K562 (cell line): Measurements from ENCODE around the gene PCBP2. TPM values are rescaled to one million over a fixed set of nuclear protein-coding genes. Genes with fewer than 3 reads are reported as not detected.

Experiments used
- DEAF1 ChIP-seq: fragments of 450-650 bp; formaldehyde crosslinking; IDR thresholded peaks from 2 replicates; pipeline ENCODE4 v1.4.0; 2020; ENCODE audit warnings: mild to moderate bottlenecking, moderate library complexity
- ETV5 ChIP-seq: sonication (generic); formaldehyde crosslinking; IDR thresholded peaks from 2 replicates; pipeline ENCODE4 v1.4.0; 2020; ENCODE audit warnings: low read depth, mild to moderate bottlenecking, missing genetic modification reagents
- GABPB1 ChIP-seq: sonication (generic); formaldehyde crosslinking; IDR thresholded peaks from 2 replicates; pipeline ENCODE4 v1.8.0; 2022; ENCODE audit warnings: mild to moderate bottlenecking, missing genetic modification reagents
- ILF3 ChIP-seq: fragments of 450-650 bp; IDR thresholded peaks from 2 replicates; pipeline ENCODE4 v1.6.1; 2018; ENCODE audit warnings: antibody characterized with exemption, mild to moderate bottlenecking, moderate library complexity, borderline replicate concordance
- KLF1 ChIP-seq: fragments of 450-650 bp; IDR thresholded peaks from 2 replicates; pipeline ENCODE4 v1.6.1; 2016; ENCODE audit warnings: missing genetic modification characterization, missing compliant biosample characterization
- KLF16 ChIP-seq: IDR thresholded peaks from 2 replicates; pipeline ENCODE4 v1.6.1; 2016; ENCODE audit warnings: antibody characterized with exemption
- MCM5 ChIP-seq: fragments of 450-650 bp; IDR thresholded peaks from 2 replicates; pipeline ENCODE4 v1.6.1; 2016; ENCODE audit warnings: low read depth
- MLLT1 ChIP-seq, 2 experiments: fragments of 450-650 bp; IDR thresholded peaks; 2 replicates each; pipeline ENCODE4 v1.6.1; 2016
- NEUROD1 ChIP-seq: fragments of 150-350 bp; IDR thresholded peaks from 2 replicates; pipeline ENCODE4 v1.6.1; 2014; ENCODE audit warnings: borderline replicate concordance, low read length, low read depth; ENCODE audit not compliant: partially characterized antibody
- SNIP1 ChIP-seq: fragments of 450-650 bp; IDR thresholded peaks from 2 replicates; pipeline ENCODE4 v1.7.1; 2017; ENCODE audit warnings: low read depth, mild to moderate bottlenecking
- TARDBP ChIP-seq: fragments of 450-650 bp; IDR thresholded peaks from 2 replicates; pipeline ENCODE4 v1.6.1; 2016
- TFAP4 ChIP-seq: sonication (generic); formaldehyde crosslinking; IDR thresholded peaks from 2 replicates; pipeline ENCODE4 v1.8.0; 2022; ENCODE audit warnings: missing genetic modification reagents, mild to moderate bottlenecking, moderate library complexity, borderline replicate concordance
- XRCC3 ChIP-seq: fragments of 450-650 bp; IDR thresholded peaks from 2 replicates; pipeline ENCODE4 v1.6.1; 2017; ENCODE audit warnings: mild to moderate bottlenecking, moderate library complexity
- ZBTB33 ChIP-seq: sonication (generic); formaldehyde crosslinking; IDR thresholded peaks from 2 replicates; pipeline ENCODE4 v1.8.1; 2023; ENCODE audit warnings: mild to moderate bottlenecking, missing genetic modification reagents
- ZBTB34 ChIP-seq: fragments of 250-450 bp; sonication (Bioruptor Pico); IDR thresholded peaks from 2 replicates; pipeline ENCODE4 v1.8.0; 2021; ENCODE audit warnings: mild to moderate bottlenecking, moderate library complexity
- ZMIZ1 ChIP-seq, 2 experiments: fragments of 150-350 bp in 1 of 2; IDR thresholded peaks; 2 replicates each; pipeline ENCODE4 v1.6.1; 2012 to 2016; ENCODE audit warnings: low read depth in 2 of 2, low read length in 2 of 2, mild to moderate bottlenecking in 1 of 2, moderate library complexity in 1 of 2
- ZNF3 ChIP-seq: fragments of 250-450 bp; sonication (Bioruptor Pico); IDR thresholded peaks from 2 replicates; pipeline ENCODE4 v1.5.0; 2021; ENCODE audit warnings: mild to moderate bottlenecking, moderate library complexity
- ZNF76 ChIP-seq: fragments of 250-450 bp; sonication (Bioruptor Pico); IDR thresholded peaks from 2 replicates; pipeline ENCODE4 v1.4.0; 2020; ENCODE audit warnings: mild to moderate bottlenecking, moderate library complexity, borderline replicate concordance
- polyA plus RNA-seq, 8 experiments: library from polyadenylated mRNA; depleted of rRNA in 4 of 8; stranded (reverse) in 5 of 8; unstranded in 3 of 8; fragments of >200 nt; fragmentation: Nextera tagmentation in 2 of 8; fragmentation: Illumina TruSeq in 1 of 8; extraction: Ambion mirVana in 2 of 8; extraction: Trizol in 1 of 8; gene quantifications; 2 replicates each; pipeline versions ENCODE4 v1.2.1 to v1.2.3, GENCODE V29; 2011 to 2014; ENCODE audit warnings: inconsistent platforms in 1 of 8, missing spikeins in 1 of 8
- total RNA-seq, 7 experiments: library from RNA; depleted of rRNA in 6 of 7; stranded (reverse); fragments of >200 nt in 6 of 7; fragmentation: Illumina TruSeq in 2 of 7; extraction: Trizol in 2 of 7; gene quantifications; 2 replicates each; pipeline versions ENCODE4 v1.2.1 to v1.2.3, GENCODE V29; 2011 to 2021; ENCODE audit warnings: low replicate concordance in 1 of 7

PCBP2 gene
- total and polyA plus RNA-seq, 9 of the 15 experiments (the other 6 are each of a cell fraction or from before 2014, with no cell fraction given) = 137 to 831 (median 328) TPM

- no peak for TF ChIP-seq ILF3
- TF ChIP-seq SNIP1 = peak; percentile 99
- no peak for TF ChIP-seq KLF16
- TF ChIP-seq GABPB1 (CRISPR knock-in tag) = peak; percentile 98
- no peak for TF ChIP-seq ZNF3
- no peak for TF ChIP-seq ZNF76 (CRISPR knock-in tag)
- peak; percentile 34 to 93; a peak in 2 of 4 replicates for TF ChIP-seq MLLT1 (IDR thresholded peaks at IDR 0.05)
- peak; percentile 68 for TF ChIP-seq ZBTB33 (CRISPR knock-in tag)
- peak; percentile 20; the same call in 1 of the 2 replicates for TF ChIP-seq ETV5
- TF ChIP-seq TFAP4 (CRISPR knock-in tag) = peak; percentile 91
- TF ChIP-seq KLF1 = no peak
- peak in 1 of 2 experiments; percentile 67; a peak in 2 of 4 replicates for TF ChIP-seq ZMIZ1 (IDR thresholded peaks at IDR 0.05; ENCODE audit: low read depth in 2 of 2, low read length in 2 of 2)
- no peak for TF ChIP-seq DEAF1 (CRISPR knock-in tag)
- peak; percentile 65; the same call in 1 of the 2 replicates for TF ChIP-seq TARDBP
- TF ChIP-seq MCM5 = no peak
- peak; percentile 69 for TF ChIP-seq NEUROD1
- no peak for TF ChIP-seq ZBTB34 (CRISPR knock-in tag)
- no peak for TF ChIP-seq XRCC3
These were observed at the start of gene PCBP2 (continued) for GRCh38 chr12:53451661-53452158.
